GM10847 (cell line): Measurements from ENCODE around the gene HTRA1.

ENCODE experiments used
- POLR2A ChIP-seq: IDR thresholded peaks from 2 replicates; pipeline ENCODE4 v1.6.1; 2011; ENCODE audit not compliant: insufficient read length; ENCODE audit errors: extremely low read depth

The HTRA1 gene

DNA sequence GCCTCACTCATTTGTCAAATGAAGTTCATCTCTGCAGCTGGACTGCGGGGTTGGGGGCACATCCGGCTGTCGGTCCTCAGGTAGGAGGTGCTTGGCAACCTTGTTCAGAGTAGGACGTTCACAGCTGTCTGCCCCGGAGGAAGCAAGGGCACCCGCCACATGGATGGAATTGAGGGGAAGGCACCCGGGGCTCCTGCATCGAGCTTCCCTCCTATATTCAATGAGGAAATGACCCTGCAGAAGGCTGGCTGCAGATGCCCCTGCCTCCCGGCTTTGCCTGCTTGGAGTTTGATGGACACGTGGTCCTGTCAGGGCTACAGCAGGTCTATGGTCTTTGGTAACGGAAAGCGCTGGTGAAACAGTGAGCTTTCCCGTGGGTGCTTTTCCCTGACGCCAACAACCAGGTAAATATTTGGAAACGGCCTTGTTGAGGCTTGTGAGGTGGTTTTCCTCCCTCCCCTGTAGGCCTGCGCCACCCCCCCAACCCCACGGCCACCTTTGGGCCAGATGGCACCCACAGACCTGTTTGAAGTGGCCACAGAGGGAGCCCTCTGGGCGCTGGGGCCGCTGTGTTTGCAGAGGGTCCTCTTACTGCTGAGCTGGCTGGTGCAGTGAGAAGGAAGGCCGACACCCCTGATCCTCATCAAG lies 32.9 kb downstream of the HTRA1 start:
- TF ChIP-seq POLR2A, result no peak

DNA sequence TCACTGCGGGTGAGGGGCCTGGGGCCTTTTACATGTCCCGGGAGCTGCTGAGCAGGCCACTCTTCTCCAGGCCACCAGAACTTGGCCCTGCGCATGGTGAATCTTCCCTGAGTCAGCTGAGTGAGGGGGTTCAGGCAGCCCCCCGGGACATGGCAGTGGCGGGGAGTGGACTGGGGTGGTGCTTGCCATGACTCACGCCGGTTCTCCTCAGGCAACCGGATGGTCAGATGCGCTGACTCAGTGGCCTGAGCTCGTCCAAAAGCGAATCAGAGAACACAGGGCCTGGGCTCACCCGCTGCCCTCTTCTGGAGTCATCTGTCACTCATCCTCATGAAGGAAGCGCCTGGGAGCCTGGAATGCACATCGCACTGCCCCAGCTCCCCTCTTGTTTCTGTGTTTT lies 33.5 kb downstream of the HTRA1 start:
- no peak for TF ChIP-seq POLR2A

DNA sequence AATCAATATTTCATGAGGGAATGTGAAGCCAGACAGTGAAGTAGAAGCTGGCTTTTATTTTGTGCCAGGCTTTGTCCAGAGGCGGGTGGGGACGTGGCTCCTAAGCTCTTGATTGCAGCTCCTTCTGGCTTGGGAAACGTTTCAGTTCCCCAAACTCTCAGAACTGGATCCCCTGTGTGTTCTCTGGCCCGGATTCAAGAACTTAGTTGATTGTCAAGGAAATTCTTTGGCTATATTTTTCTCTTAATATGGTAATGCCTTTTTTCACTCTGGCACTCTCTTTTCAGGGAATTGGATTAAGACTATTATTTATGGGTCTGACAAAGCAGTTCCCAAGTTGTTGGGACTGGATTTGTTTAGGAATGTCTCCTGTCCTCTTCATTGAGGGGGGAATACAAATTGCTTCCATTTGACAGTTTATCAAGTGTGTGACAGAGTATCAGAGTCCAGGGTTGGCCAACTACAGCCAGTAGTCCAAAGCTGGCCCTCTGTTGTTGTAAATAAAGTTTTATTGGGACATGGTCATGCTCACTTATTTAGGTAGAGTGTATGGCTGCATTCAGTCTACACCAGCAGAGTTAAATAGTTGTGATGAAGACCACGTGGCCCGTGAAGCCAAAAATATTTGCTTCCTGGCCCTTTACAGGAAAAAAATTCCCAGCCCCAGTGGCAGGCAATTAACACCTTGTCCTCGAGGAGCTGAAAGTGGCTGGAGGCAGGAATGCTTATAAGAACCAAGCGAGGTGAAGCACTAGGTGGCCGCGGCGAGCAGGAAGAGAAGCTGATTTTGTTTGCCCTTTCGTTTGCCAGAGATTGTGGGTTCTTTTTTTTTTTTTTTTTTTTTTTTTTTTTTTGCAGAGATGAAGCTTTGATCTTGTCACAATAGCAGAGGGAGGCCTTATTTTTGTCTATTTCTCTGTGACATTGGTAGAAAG lies 34.3 kb downstream of the HTRA1 start:
- no peak for TF ChIP-seq POLR2A

DNA sequence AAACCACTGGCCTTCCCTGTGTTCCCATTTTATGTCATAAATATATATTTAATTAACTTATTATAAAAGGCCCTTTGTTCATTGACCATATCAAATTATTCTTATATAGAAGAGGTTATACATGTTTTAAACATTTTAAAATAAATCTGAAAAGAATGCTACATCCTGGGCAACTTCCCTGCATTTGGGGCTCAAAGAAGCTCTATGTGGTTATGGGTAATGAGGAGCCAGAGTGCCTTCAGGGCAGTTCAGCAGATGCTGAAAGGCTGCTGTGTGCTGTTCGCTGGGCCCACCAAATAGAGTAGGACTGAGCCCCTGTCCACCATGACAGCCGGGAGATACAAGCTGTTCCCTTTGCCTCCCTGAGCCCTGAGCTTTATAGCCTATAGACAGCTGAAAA lies 35.9 kb downstream of the HTRA1 start:
- no peak for TF ChIP-seq POLR2A

DNA sequence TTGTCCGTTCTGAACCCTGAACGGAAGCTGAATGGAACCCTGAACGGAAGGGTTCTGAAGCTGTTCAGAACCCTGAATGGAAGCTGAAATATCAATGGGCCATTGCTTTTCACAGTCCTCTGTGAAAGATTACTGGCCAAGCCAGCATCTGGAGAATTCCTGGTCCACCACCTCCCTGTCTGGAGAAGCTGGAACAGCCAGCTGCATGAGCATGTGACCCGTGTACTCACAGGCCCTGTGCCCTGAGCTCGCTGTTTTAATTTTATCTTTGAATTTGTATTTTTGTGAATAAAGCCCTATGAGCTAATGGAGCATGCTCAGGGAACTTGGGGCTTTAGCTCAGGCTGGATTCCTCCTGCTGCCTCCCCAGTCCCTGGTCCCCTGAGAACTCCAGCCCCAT lies 37.2 kb downstream of the HTRA1 start:
- TF ChIP-seq POLR2A, result no peak

DNA sequence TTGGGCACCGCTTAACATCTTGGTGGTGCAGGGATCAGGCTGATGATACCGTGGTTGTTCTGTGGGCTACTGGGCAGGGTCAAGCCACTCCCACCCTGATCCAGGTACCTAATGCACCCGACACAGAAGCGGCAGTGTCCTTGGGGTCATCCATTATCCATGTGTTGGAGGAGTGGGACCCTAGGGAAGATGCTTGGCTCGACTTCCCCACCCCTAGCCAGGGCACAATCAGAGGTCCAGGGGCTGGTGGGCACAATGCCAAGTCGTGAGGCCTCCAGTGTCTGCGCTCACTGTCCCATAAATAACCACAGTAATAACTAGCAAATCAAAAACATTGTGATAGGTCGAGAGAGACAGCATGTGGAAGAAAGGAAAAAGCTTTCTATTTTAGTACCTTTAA lies 37.7 kb downstream of the HTRA1 start:
- no peak for TF ChIP-seq POLR2A

DNA sequence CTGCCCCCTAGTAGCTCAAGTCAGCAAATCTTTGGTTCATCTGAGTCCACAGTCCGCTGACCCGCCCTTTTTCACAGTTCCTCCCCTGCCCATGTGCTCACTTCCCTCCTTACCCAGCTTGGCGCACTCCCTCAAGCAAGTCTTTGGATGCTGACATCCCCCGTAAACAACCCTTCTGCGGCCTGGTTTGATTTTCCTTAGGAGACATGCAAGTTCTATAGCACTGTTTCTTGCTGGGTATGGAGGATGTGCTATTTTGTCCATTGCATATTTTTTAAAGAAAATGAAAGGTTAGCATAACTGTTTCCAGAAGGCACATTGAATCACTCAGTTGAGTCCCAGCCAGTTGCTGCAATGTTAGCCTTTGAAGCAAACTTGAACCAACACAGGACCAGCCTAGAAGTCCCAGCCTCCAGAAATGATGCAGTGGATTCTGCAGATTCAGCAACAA lies 38.2 kb downstream of the HTRA1 start:
- no peak for TF ChIP-seq POLR2A

DNA sequence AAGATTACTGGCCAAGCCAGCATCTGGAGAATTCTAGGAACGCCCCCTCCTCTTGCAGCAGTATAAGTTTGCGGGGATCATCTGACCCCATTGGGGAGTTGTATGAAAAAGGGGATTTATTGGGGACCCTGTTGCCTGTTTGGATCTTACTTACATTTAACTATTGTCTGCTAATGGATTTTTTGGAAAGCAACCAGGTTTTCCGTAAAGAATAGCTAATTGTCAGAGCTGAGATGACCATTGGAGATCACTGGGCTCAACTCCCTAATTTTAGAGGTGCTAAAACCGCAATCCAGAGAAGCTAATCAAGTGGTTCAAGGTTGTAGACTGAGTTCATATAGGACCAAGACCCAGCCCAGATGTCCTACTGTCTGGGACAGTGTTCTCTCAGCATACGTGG lies 38.8 kb downstream of the HTRA1 start:
- no peak for TF ChIP-seq POLR2A

DNA sequence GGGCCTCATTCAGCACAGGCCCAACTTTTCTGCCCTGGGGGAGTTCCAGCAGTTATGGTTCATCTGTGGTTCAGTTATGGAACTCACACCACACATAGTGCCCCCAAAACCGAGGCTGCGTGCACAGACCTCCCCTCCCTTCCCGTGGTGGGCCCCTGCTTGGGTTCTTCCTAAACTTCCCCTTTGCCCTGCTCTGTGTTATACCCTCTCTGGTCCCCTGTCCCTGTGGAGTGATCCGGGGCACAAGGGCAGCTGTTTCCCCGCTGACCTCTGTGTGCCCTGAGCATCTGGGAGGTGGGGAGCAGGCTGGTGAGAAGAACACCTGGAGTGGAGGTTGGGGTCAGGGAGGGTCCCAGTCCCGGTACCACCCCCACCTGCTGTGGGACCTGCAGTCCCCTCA lies 39.4 kb downstream of the HTRA1 start:
- TF ChIP-seq POLR2A, result no peak

DNA sequence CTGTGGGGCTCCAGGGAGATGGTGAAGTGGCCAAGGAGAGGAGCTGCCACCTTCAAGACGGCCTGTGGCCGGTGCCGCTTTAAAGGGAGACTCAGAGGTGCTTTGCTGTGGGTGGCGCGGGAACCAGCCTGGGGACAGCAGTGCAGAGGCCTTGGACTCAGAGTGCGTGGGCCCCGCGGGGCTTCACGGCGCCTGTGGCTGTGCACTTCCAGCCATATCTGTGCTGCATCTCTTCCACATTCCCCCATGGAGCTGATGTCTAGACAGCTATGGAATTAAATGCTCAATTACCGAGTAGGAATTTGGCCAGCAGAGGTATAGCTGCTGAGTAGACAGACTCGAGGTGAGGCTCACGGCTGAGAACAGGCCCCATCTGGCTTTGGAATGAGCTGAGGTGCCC lies 41.7 kb downstream of the HTRA1 start:
- no peak for TF ChIP-seq POLR2A

DNA sequence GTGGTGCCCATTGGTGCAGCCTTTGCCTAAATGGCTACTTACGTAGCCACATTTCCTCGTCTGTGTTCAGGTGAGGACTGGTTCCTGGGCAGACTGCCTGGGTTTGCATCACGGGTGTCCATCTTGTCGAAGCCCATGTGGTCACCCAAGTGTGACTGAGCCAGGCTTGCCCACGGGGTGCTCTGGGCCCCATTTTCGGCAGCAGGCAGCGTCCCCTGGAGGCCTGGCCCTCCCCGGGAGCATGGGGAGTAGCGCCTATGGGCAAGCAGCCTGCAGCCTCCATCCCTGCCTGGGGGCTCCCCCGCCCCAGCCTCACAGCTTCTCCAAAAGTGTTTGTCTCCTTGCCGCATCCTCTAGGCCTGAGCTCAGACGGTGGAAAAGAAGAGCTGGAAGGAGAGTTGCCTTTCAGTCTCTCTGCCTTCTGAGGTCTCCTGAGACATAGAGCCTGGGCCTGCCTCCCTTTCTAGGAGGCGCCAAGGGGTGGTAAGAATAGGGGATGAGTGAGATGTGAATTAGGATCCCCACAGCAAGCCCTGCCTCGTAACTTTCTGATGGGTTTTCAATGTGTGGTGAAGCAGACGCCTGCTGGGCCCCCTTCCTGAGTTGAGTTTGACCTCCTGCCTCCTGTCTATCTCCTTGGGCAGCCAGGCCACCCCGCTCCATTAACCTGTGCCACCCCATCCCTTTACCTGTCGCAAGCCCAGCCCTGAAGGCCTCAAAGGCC lies 42.7 kb downstream of the HTRA1 start:
- no peak for TF ChIP-seq POLR2A

DNA sequence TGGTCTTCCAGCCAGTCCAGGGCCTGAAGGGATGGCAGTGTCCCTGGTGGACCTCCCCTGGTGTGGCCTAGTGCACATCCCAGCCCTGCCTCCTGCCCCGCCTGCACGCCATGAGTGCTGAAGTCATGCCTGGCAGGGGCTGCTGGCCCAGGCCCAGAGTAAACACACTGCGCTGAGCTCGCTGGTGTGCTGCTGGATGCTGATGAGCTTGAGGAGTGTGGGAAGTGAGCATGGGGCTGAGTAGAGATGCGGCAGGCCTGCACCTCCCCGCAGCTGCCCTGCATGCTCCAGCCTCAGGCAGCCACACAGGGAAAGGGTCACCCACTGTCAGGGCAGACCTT lies 43.2 kb downstream of the HTRA1 start:
- no peak for TF ChIP-seq POLR2A

DNA sequence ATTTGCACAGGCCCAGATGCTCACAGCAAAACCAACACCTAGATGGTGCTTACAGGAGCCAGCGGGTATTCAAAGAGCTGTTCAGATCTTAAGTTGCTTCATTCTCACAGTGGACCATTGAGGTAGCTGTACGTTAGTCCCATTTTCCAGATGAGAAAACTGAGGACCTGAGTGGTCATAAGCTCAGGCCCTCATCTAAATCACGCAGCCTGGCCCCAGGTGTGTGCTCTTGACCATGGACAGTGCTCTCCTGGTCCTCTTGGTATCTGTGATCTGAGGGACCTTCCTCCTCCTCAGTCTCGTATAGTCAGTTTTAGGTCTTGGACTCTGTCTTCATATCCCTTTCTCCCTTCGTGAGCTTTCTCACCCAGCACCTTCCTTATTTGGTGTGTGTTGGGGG lies 43.7 kb downstream of the HTRA1 start:
- no peak for TF ChIP-seq POLR2A

DNA sequence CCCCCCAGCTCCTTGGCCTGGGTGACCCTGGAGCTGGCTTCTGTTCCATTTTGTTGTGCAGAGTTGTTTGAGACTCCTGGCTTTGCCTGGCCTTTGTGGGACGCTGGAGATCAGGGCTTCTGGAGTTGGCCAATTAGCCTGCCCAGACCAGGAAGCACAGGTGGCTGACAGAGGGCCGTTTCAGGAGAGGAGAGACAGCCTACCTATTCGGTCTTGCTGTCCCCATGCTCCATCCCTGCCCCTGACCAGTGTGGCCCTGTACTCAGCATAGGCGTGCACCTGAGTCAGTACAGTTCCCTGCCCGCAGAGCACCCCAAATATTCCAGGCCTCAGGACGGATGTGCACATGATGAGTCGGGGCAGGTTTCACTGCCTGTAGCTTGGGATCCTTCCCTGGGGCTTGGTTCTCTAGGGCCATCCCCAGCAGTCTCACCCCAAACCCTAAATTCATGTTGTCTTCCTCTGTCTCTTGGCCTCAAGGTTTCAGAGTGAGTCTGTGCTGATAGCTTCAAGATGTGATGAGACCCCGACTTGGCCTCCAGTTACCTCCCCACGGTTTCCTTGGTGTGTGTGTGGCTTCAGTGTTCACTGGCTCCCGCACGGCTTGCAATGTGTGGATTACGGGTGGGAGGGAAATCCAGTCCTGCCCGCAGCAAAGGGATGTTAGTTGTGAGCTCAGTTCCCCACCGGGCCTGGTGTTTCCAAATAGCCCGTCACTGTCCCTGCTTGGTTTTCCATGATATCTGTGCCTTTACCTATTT lies 44.7 kb downstream of the HTRA1 start:
- TF ChIP-seq POLR2A, result no peak

DNA sequence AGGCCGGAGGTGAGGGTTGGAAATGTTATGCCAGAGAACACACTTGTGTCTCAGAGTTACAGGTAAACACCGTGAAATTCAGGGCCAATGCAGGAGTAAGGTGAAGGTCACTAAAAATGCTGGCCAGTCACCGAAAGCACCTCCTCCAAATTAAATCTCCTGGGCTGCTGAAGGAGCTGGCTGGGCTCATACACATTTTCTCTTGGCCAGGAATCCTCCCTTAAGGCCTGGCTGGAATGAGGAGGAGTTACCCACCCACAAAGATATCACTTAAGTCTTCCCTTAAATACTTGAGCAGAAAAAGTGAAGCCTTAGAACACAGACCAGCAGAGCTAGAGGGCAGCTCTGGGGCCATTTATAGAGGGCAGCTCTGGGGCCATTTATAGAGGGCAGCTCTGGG lies 46.3 kb downstream of the HTRA1 start:
- no peak for TF ChIP-seq POLR2A

DNA sequence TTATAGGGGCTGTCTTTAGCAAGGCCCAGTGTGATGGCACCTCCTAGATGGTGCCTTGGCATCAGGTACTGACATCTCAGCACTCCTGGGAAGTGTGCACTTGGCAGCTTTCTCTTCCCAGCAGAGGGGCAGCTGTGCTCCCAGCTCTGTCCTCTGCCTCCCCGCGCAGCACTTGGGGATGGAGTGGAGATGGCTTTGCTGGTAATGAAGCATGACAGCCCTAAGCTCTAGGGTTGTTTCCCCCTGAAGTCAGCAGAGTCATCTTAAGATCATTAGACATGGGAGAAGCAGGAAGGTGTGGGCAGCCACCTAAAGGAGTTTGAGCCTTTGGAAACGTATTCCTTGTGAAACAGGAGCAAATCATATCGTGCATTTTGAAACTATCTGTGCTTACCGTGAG lies 46.7 kb downstream of the HTRA1 start:
- no peak for TF ChIP-seq POLR2A

DNA sequence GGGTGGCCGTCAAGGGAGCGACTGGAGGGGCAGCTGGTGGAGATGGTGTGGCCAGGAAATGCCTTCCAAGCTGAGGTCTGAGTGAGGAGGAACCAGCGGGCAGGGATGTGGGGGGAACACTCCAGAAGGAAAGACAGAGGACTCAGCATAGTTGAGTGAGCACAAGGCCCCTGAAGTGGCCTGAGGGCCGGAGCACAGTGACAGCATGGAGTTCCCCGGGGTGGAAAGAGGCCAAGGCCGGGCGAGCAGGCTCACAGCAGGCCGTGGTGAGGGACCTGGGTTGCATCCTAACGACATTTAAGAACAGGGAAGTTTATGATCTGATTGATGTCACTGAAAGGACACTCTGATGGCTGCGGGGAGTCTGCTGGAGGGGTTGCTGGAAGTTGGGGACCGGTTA lies 48.0 kb downstream of the HTRA1 start:
- no peak for TF ChIP-seq POLR2A
